Gastroesophageal sphincter (tissue), 3 donors: ENCODE data around the gene ASIC2.

Experiments
- EP300 ChIP-seq: sonication (generic); formaldehyde crosslinking; IDR thresholded peaks from one replicate; pipeline ENCODE4 v1.6.1; 2017; ENCODE audit warnings: antibody characterized with exemption, mild to moderate bottlenecking
- TF ChIP-seq, protein P1 (sequence below), 4 experiments: fragments of 200-600 bp in 2 of 4; fragments of 450-650 bp in 2 of 4; sonication (generic) in 1 of 4; IDR thresholded peaks; one replicate each; pipeline ENCODE4 v1.5.1; 2017 to 2019; ENCODE audit warnings: antibody characterized with exemption in 4 of 4, mild to moderate bottlenecking in 2 of 4, moderate library complexity in 2 of 4

DNA sequence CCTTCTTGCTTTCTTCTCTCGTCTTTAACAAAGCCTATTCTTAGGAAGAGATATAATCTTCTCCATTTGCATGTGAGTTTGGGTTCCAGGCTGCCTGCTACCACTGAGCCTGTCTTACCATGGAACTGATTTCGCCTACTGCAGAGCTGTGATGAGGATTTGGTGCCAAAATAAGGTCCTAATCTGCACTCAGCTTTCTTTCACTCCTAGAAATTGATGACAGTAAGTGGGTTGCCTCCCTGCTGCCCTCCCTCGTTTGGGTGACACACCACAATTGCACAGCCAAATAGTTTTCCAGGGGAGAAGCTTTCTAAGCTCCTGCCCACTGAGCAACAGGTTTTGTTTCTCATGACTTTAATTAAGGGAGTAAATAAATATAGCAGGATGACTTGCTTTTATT lies 25.1 kb upstream of the ASIC2 start:
- TF ChIP-seq EP300: no peak
- TF ChIP-seq, protein P1, sequence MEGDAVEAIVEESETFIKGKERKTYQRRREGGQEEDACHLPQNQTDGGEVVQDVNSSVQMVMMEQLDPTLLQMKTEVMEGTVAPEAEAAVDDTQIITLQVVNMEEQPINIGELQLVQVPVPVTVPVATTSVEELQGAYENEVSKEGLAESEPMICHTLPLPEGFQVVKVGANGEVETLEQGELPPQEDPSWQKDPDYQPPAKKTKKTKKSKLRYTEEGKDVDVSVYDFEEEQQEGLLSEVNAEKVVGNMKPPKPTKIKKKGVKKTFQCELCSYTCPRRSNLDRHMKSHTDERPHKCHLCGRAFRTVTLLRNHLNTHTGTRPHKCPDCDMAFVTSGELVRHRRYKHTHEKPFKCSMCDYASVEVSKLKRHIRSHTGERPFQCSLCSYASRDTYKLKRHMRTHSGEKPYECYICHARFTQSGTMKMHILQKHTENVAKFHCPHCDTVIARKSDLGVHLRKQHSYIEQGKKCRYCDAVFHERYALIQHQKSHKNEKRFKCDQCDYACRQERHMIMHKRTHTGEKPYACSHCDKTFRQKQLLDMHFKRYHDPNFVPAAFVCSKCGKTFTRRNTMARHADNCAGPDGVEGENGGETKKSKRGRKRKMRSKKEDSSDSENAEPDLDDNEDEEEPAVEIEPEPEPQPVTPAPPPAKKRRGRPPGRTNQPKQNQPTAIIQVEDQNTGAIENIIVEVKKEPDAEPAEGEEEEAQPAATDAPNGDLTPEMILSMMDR (IDR thresholded peaks at IDR 0.05): no peak
